Upper lobe of left lung (tissue), 6 donors: Measurements from ENCODE around the gene DGLUCY. TPM values are rescaled to one million over a fixed set of nuclear protein-coding genes. Genes with fewer than 3 reads are reported as not detected.

Experiments used
- ATAC-seq, 2 donors: fragments of 200-7000 bp; cut with Tn5 transposase; one replicate each; pipeline ENCODE4 v1.9.1; 2022; ENCODE audit warnings: mild to moderate bottlenecking in 2 of 2, moderate library complexity in 2 of 2; ENCODE audit not compliant: low FRiP score in 2 of 2
- DNase-seq, 2 donors: peaks; one replicate each; pipeline ENCODE4 v3.0.0-alpha.2; 2019 to 2020
- H3K27ac ChIP-seq, 4 donors: fragments of 200-600 bp; sonication (generic); one replicate each; pipeline ENCODE4 v1.5.1; 2016 to 2019
- H3K27me3 ChIP-seq, 4 donors: fragments of 200-600 bp; sonication (generic); one replicate each; pipeline ENCODE4 v1.5.1; 2017 to 2019
- H3K36me3 ChIP-seq, 4 donors: fragments of 200-600 bp; sonication (generic); one replicate each; pipeline ENCODE4 v1.5.1; 2016 to 2019
- H3K4me1 ChIP-seq, 4 donors: fragments of 200-600 bp; sonication (generic); one replicate each; pipeline ENCODE4 v1.5.1; 2018 to 2019
- H3K4me3 ChIP-seq, 4 donors: fragments of 200-600 bp; sonication (generic); one replicate each; pipeline ENCODE4 v1.5.1; 2017 to 2019; ENCODE audit warnings: mild to moderate bottlenecking in 2 of 4, moderate library complexity in 1 of 4
- H3K9me3 ChIP-seq, 4 donors: fragments of 200-600 bp; sonication (generic); one replicate each; pipeline ENCODE4 v1.5.1; 2018 to 2019
- CTCF ChIP-seq, 6 experiments: fragments of 450-650 bp in 4 of 6; fragments of 200-600 bp in 2 of 6; sonication (generic) in 2 of 6; IDR thresholded peaks; one replicate each; pipeline ENCODE4 v1.5.1; 2016 to 2019; ENCODE audit warnings: antibody characterized with exemption in 6 of 6
- EP300 ChIP-seq, 4 donors: sonication (generic); formaldehyde crosslinking; IDR thresholded peaks; one replicate each; pipeline ENCODE4 v1.5.1; 2017; ENCODE audit warnings: antibody characterized with exemption in 4 of 4, control low read depth in 2 of 4
- POLR2A ChIP-seq, 4 donors: fragments of 450-650 bp; IDR thresholded peaks; one replicate each; pipeline ENCODE4 v1.5.1; 2016 to 2017; ENCODE audit warnings: antibody characterized with exemption in 4 of 4, mild to moderate bottlenecking in 2 of 4
- POLR2AphosphoS5 ChIP-seq, 2 donors: sonication (generic); formaldehyde crosslinking; IDR thresholded peaks; one replicate each; pipeline ENCODE4 v1.5.1; 2017; ENCODE audit warnings: antibody characterized with exemption in 2 of 2
- WGBS, 2 donors: methylation state at CpG; one replicate each; pipeline ENCODE4 v1.1.5; 2017 to 2018; 5-methylcytosine and 5-hydroxymethylcytosine counted together
- total RNA-seq, 6 donors: library from RNA; depleted of rRNA in 4 of 6; stranded (reverse); fragments of >200 nt in 4 of 6; gene quantifications; one replicate each; pipeline versions ENCODE4 v1.1.0 to v1.2.1, GENCODE V29; 2016 to 2021
- donor health status: DM: no; HTN: no; CAD: no; lungs with moderate emphysema.
- donor health status: DM: no; HTN: yes; CAD: no; lungs with severe emphysema.

The DGLUCY gene
- total RNA-seq, 6 donors from 2014 or later = 54.7 to 141 (median 80.3) TPM

GRCh38 chr14:91204657-91205056, 90.8 kb downstream of the DGLUCY start:
- H3K27me3 ChIP-seq = no peaks in the 10 kb centered on the region
- peak overlapping the region in 1 of 4 donors; percentile 42 for H3K27ac ChIP-seq
- TF ChIP-seq EP300 (IDR thresholded peaks at IDR 0.05) (no peak), CTCF (IDR thresholded peaks at IDR 0.05) (no peak), POLR2AphosphoS5 (IDR thresholded peaks at IDR 0.05) (no peak), POLR2A (IDR thresholded peaks at IDR 0.05) (no peak)
- peaks cover 15 to 27% (median 18%) of the 10 kb centered on the region in 4 donors for H3K4me1 ChIP-seq
- H3K9me3 ChIP-seq = no peaks in the 10 kb centered on the region
- peaks cover 4 to 69% (median 51%) of the 10 kb centered on the region in 4 donors for H3K36me3 ChIP-seq
- ATAC-seq (no peak), DNase-seq (peak in 1 of 2 donors; percentile 50)
- 97% methylated on average over 14 of the region's 14 CpGs; no CpG with 5 or more reads in 1 of the 2 donors for WGBS, 2 donors
- no peak overlapping the region for H3K4me3 ChIP-seq

- 81 to 88% methylated on average over 7 of the region's 7 CpGs for WGBS, 2 donors
- peak overlapping the region in 1 of 4 donors; percentile 42 for H3K27ac ChIP-seq
- peaks cover 0 to 67% (median 44%) of the 10 kb centered on the region in 4 donors for H3K36me3 ChIP-seq
Observed at GRCh38 chr14:91205459-91205858, 91.6 kb downstream of the DGLUCY start.

GRCh38 chr14:91207008-91207407, 93.1 kb downstream of the DGLUCY start:
- H3K4me3 ChIP-seq = no peak overlapping the region
- WGBS, 2 donors = 81 to 88% methylated on average over 3 of the region's 3 CpGs

More at GRCh38 chr14:91205459-91205858, 91.6 kb downstream of the DGLUCY start:
- DNase-seq (no peak), ATAC-seq (no peak)
- TF ChIP-seq EP300 (IDR thresholded peaks at IDR 0.05) (no peak), POLR2A (IDR thresholded peaks at IDR 0.05) (no peak), POLR2AphosphoS5 (IDR thresholded peaks at IDR 0.05) (no peak), CTCF (IDR thresholded peaks at IDR 0.05) (no peak)
- Histone ChIP-seq H3K27me3 (no peaks in the 10 kb centered on the region), H3K9me3 (no peaks in the 10 kb centered on the region), H3K4me3 (no peak overlapping the region), H3K4me1 (peaks cover 15 to 27% (median 18%) of the 10 kb centered on the region in 4 donors)

GRCh38 chr14:91211017-91211416, 97.1 kb downstream of the DGLUCY start:
- H3K4me3 ChIP-seq = no peak overlapping the region
- no peaks in the 10 kb centered on the region for H3K9me3 ChIP-seq
- WGBS, 2 donors = 96 to 100% methylated on average over 2 of the region's 2 CpGs
- ATAC-seq = no peak
- DNase-seq = no peak
- H3K27ac ChIP-seq = no peak overlapping the region
- H3K4me1 ChIP-seq = peaks cover 0 to 8% (median 3%) of the 10 kb centered on the region in 4 donors
- TF ChIP-seq POLR2A (IDR thresholded peaks at IDR 0.05) (no peak), CTCF (IDR thresholded peaks at IDR 0.05) (no peak), EP300 (IDR thresholded peaks at IDR 0.05) (no peak), POLR2AphosphoS5 (IDR thresholded peaks at IDR 0.05) (no peak)
- H3K27me3 ChIP-seq = no peaks in the 10 kb centered on the region
- H3K36me3 ChIP-seq = peaks cover 0 to 73% (median 31%) of the 10 kb centered on the region in 4 donors

More at GRCh38 chr14:91207008-91207407, 93.1 kb downstream of the DGLUCY start:
- Histone ChIP-seq H3K36me3 (peaks cover 0 to 72% (median 36%) of the 10 kb centered on the region in 4 donors), H3K4me1 (peaks cover 7 to 18% (median 11%) of the 10 kb centered on the region in 4 donors), H3K27me3 (no peaks in the 10 kb centered on the region), H3K9me3 (no peaks in the 10 kb centered on the region), H3K27ac (peak overlapping the region in 1 of 4 donors; percentile 7)
- ATAC-seq = no peak
- DNase-seq = no peak
- TF ChIP-seq EP300 (IDR thresholded peaks at IDR 0.05) (no peak), POLR2AphosphoS5 (IDR thresholded peaks at IDR 0.05) (no peak), POLR2A (IDR thresholded peaks at IDR 0.05) (no peak), CTCF (IDR thresholded peaks at IDR 0.05) (no peak)

- DNase-seq (no peak), ATAC-seq (no peak)
- WGBS, 2 donors = 91 to 98% methylated on average over 6 of the region's 6 CpGs
- H3K4me1 ChIP-seq = peaks cover 5 to 17% (median 7%) of the 10 kb centered on the region in 4 donors
- H3K36me3 ChIP-seq = peaks cover 0 to 66% (median 31%) of the 10 kb centered on the region in 4 donors
- H3K9me3 ChIP-seq = no peaks in the 10 kb centered on the region
- TF ChIP-seq EP300 (IDR thresholded peaks at IDR 0.05) = no peak
- TF ChIP-seq CTCF (IDR thresholded peaks at IDR 0.05) = no peak
- no peak for TF ChIP-seq POLR2A (IDR thresholded peaks at IDR 0.05)
- no peak for TF ChIP-seq POLR2AphosphoS5 (IDR thresholded peaks at IDR 0.05)
- no peaks in the 10 kb centered on the region for H3K27me3 ChIP-seq
- no peak overlapping the region for H3K4me3 ChIP-seq
- H3K27ac ChIP-seq = no peak overlapping the region
Observed at GRCh38 chr14:91214306-91214705, 100.4 kb downstream of the DGLUCY start.
